ENCODE results near the gene ZNF526. TPM values are rescaled to one million over a fixed set of nuclear protein-coding genes. Genes with fewer than 3 reads are reported as not detected.

Gene ZNF526
- total RNA-seq, 1 experiment from 2014 or later: 5.1 TPM

DNA sequence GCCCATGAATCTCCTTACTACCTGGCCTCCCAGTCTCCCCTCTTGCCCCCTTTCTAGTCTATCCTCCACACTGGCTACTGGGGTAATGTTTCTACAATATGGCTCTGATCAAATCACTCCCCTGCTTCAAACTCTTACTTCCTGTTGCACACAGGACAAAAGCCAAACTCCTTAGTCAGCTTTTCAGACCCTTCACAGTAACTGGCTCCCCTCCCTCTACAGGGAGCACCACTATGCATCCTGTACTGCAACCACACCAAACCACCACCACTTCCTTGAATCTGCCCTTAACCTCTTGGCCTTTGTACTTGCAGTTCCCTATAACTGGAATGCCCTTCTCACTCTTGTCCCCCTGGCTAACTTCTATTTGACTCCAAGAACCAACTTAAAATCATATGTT is 34.8 kb upstream of the ZNF526 start:
- no peaks in the 10 kb centered on the region for H3K79me2 ChIP-seq (ENCODE audit: low read length)
- H3K9me2 ChIP-seq (replicated peaks; ENCODE audit: low read length): no peaks in the 10 kb centered on the region
- H3K9me3 ChIP-seq (ENCODE audit: low read length): no peaks in the 10 kb centered on the region
- DNase-seq: no peak
- H2AFZ ChIP-seq (ENCODE audit: low read length): no peak overlapping the region
- H3K4me3 ChIP-seq (ENCODE audit: low read length): no peak overlapping the region
- intact Hi-C loops (cut with micrococcal nuclease): no loop called here
- no peak for TF ChIP-seq EZH2 (IDR thresholded peaks at IDR 0.05; ENCODE audit: low read length, unreplicated experiment)
- no peak for TF ChIP-seq EZH2phosphoT487 (IDR thresholded peaks at IDR 0.05; ENCODE audit: borderline replicate concordance, low read length)
- TF ChIP-seq, protein P1, sequence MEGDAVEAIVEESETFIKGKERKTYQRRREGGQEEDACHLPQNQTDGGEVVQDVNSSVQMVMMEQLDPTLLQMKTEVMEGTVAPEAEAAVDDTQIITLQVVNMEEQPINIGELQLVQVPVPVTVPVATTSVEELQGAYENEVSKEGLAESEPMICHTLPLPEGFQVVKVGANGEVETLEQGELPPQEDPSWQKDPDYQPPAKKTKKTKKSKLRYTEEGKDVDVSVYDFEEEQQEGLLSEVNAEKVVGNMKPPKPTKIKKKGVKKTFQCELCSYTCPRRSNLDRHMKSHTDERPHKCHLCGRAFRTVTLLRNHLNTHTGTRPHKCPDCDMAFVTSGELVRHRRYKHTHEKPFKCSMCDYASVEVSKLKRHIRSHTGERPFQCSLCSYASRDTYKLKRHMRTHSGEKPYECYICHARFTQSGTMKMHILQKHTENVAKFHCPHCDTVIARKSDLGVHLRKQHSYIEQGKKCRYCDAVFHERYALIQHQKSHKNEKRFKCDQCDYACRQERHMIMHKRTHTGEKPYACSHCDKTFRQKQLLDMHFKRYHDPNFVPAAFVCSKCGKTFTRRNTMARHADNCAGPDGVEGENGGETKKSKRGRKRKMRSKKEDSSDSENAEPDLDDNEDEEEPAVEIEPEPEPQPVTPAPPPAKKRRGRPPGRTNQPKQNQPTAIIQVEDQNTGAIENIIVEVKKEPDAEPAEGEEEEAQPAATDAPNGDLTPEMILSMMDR (conservative IDR thresholded peaks at IDR 0.05; ENCODE audit: low read depth, low read length): no peak
- no peaks in the 10 kb centered on the region for H4K20me1 ChIP-seq (ENCODE audit: low read length)
- POLR2A ChIA-PET (ENCODE audit: unreplicated experiment): no interaction called here
- CTCF ChIA-PET: interaction anchor here (0.9 to 1.0 kb wide), 2 partner anchors 13 to 52 kb away, joined by 3 read pairs; no protein-coding TSS in a partner anchor
- peaks cover 5% of the 10 kb centered on the region; the same call in 1 of the 2 replicates for H3K4me1 ChIP-seq (ENCODE audit: insufficient read depth, low read length)
- ATAC-seq: no peak
- H3F3A ChIP-seq (ENCODE audit: low read length, unreplicated experiment): no peaks in the 10 kb centered on the region
- no peak overlapping the region for H3K27ac ChIP-seq (ENCODE audit: low read length)
- no TSS peak for BruUV-seq (replicated peaks)
- H3K36me3 ChIP-seq (ENCODE audit: low read depth, low read length): no peaks in the 10 kb centered on the region
- no peak overlapping the region for H3K9ac ChIP-seq (ENCODE audit: low read length)
- no peak overlapping the region for H3K4me2 ChIP-seq (ENCODE audit: low read length)
- H3K27me3 ChIP-seq (ENCODE audit: low read length): no peaks in the 10 kb centered on the region

DNA sequence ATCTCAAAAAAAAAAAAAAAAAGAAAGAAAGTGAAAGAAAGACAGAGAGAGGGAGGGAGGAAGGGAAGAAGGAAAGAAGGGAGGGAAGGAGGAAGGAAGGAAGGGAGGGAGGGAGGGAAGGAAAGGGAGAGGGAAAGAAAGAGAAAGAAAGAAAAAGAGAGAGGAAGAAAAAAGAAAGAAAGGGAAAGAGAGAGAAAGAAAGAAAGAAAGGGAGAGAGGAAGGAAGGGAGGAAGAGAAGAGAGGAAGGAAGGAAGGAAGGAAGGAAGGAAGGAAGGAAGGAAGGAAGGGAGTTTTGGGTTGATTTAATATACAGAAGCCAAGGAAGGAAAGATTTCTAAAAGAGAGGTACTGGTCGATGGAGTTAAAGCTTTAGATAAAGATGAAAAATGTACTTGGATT is 31.4 kb upstream of the ZNF526 start:
- DNase-seq: no peak
- Histone ChIP-seq H4K20me1 (ENCODE audit: low read length) (no peaks in the 10 kb centered on the region), H3K9me2 (replicated peaks; ENCODE audit: low read length) (no peaks in the 10 kb centered on the region), H3K9me3 (ENCODE audit: low read length) (no peaks in the 10 kb centered on the region), H3K27ac (ENCODE audit: low read length) (no peak overlapping the region), H3K79me2 (ENCODE audit: low read length) (no peaks in the 10 kb centered on the region), H3K4me2 (ENCODE audit: low read length) (no peak overlapping the region), H3F3A (ENCODE audit: low read length, unreplicated experiment) (no peaks in the 10 kb centered on the region), H3K4me3 (ENCODE audit: low read length) (no peak overlapping the region), H3K27me3 (ENCODE audit: low read length) (no peaks in the 10 kb centered on the region), H3K4me1 (ENCODE audit: insufficient read depth, low read length) (peaks cover 28% of the 10 kb centered on the region), H3K9ac (ENCODE audit: low read length) (no peak overlapping the region), H3K36me3 (ENCODE audit: low read depth, low read length) (no peaks in the 10 kb centered on the region), H2AFZ (ENCODE audit: low read length) (no peak overlapping the region)
- POLR2A ChIA-PET (ENCODE audit: unreplicated experiment): no interaction called here
- no peak for ATAC-seq
- BruUV-seq (replicated peaks): no TSS peak
- CTCF ChIA-PET: no interaction called here
- intact Hi-C loops (cut with micrococcal nuclease): no loop called here
- TF ChIP-seq, protein P1 (conservative IDR thresholded peaks at IDR 0.05; ENCODE audit: low read depth, low read length): no peak
- no peak for TF ChIP-seq EZH2phosphoT487 (IDR thresholded peaks at IDR 0.05; ENCODE audit: borderline replicate concordance, low read length)
- TF ChIP-seq EZH2 (IDR thresholded peaks at IDR 0.05; ENCODE audit: low read length, unreplicated experiment): no peak

DNA sequence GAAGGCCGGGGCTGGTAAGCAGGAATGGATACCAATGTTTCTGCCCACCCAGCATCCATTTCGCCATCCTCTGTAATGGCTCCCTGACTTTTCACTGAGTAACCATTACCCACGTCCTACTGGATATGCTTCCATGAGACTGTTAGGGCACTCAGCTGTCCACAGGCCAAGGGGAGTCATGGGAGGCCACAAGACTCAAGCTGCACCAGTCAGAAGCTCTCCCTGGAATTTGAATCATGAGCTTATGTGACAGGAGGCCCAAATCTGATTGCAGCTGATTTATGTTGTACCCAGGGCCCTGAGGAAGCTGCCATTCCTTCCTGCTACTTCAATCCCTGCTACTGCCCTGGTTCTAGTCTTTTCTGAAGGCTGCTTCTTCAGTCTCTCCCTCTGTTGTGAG is 31.0 kb upstream of the ZNF526 start:
- Histone ChIP-seq H3K27ac (ENCODE audit: low read length) (no peak overlapping the region), H3K36me3 (ENCODE audit: low read depth, low read length) (no peaks in the 10 kb centered on the region), H3K79me2 (ENCODE audit: low read length) (no peaks in the 10 kb centered on the region), H2AFZ (ENCODE audit: low read length) (no peak overlapping the region), H3K9me3 (ENCODE audit: low read length) (no peaks in the 10 kb centered on the region), H3K4me2 (ENCODE audit: low read length) (no peak overlapping the region), H3K9ac (ENCODE audit: low read length) (no peak overlapping the region), H3K9me2 (replicated peaks; ENCODE audit: low read length) (no peaks in the 10 kb centered on the region), H4K20me1 (ENCODE audit: low read length) (no peaks in the 10 kb centered on the region), H3K27me3 (ENCODE audit: low read length) (no peaks in the 10 kb centered on the region), H3K4me3 (ENCODE audit: low read length) (no peak overlapping the region), H3F3A (ENCODE audit: low read length, unreplicated experiment) (no peaks in the 10 kb centered on the region), H3K4me1 (ENCODE audit: insufficient read depth, low read length) (peaks cover 33% of the 10 kb centered on the region)
- ChIA-PET CTCF (no interaction called here), POLR2A (ENCODE audit: unreplicated experiment) (no interaction called here)
- TF ChIP-seq, protein P1 (conservative IDR thresholded peaks at IDR 0.05; ENCODE audit: low read depth, low read length): no peak
- TF ChIP-seq EZH2phosphoT487 (IDR thresholded peaks at IDR 0.05; ENCODE audit: borderline replicate concordance, low read length) (no peak), EZH2 (IDR thresholded peaks at IDR 0.05; ENCODE audit: low read length, unreplicated experiment) (no peak)
- intact Hi-C loops (cut with micrococcal nuclease): no loop called here
- DNase-seq (no peak), ATAC-seq (no peak)
- BruUV-seq (replicated peaks): no TSS peak
